ENCODE results near the gene SCRN2. TPM values are rescaled to one million over a fixed set of nuclear protein-coding genes. Genes with fewer than 3 reads are reported as not detected.
A peak's percentile ranks its signal among the peaks of the same experiment; 100 is the strongest.

SCRN2 gene
- total and polyA plus RNA-seq, 7 experiments from 2014 or later, result 27.5 to 55.9 (median 38.3) TPM

GRCh38 chr17:47831003-47831933 lies 9.8 kb downstream of the SCRN2 start, which contains the start of the genes LRRC46 and MRPL10:
LRRC46 (plus strand) TSS chr17:47831670; CDS start chr17:47831990, 320 bp downstream.
MRPL10 (minus strand) TSS chr17:47831541; CDS start chr17:47831511, 30 bp downstream.
- no peaks in the 10 kb centered on the region for H3K27me3 ChIP-seq (ENCODE audit: control insufficient read depth in 2 of 2, insufficient read depth in 2 of 2, low read length in 2 of 2)
- ChIA-PET CTCF (interaction anchor here (0.5 to 2.5 kb wide), 4 partner anchors 8 to 1546 kb away, joined by 4 to 16 read pairs (median 4); partner anchors contain the start of gene SCRN2), POLR2A (interaction anchor here (0.6 to 2.8 kb wide), 13 partner anchors 9 to 718 kb away, joined by 3 to 27 read pairs (median 4); partner anchors contain the start of genes KPNB1, OSBPL7, SCRN2 and SP2)
- peaks cover 5 to 27% (median 13%) of the 10 kb centered on the region in 3 experiments for H3K36me3 ChIP-seq (ENCODE audit: control insufficient read depth in 2 of 3, insufficient read depth in 3 of 3, low read length in 3 of 3)
- Mint-ChIP-seq H3K27me3 (no peaks in the 10 kb centered on the region), H3K27ac (peak within 1 kb of the TSS; percentile 76 to 96 (median 92)), H3K36me3 (peaks cover 0 to 25% (median 8%) of the 10 kb centered on the region in 5 donors), H3K9me3 (peaks cover 0 to 2% (median 0%) of the 10 kb centered on the region in 11 donors), H3K4me3 (peak within 1 kb of the TSS; percentile 89 to 98 (median 92)), H3K4me1 (peaks cover 34 to 79% (median 70%) of the 10 kb centered on the region in 7 donors)
- peak within 1 kb of the TSS; percentile 77 for H3K27ac ChIP-seq (ENCODE audit: low read depth, low read length)
- ATAC-seq, result peak; percentile 88
- peaks cover 31 to 38% of the 10 kb centered on the region in 2 donors for H3K4me1 ChIP-seq (ENCODE audit: control insufficient read depth in 2 of 2, insufficient read depth in 2 of 2, low read length in 2 of 2)
- peak; percentile 79 to 96 (median 91) for DNase-seq
- no peaks in the 10 kb centered on the region for H3K9me3 ChIP-seq (ENCODE audit: control insufficient read depth in 2 of 3, low read length in 3 of 3)
- intact Hi-C loops (cut with micrococcal nuclease), result loop anchor here (1.0 to 2.0 kb wide), 6 partner anchors 10 to 270 kb away; partner anchors contain the start of genes OSBPL7 (in 2 of the 2), SCRN2 (in 2 of the 2), SP2 (in 2 of the 2) and CBX1 (in 1 of the 2)
- H3K4me3 ChIP-seq (ENCODE audit: low read length), result peak within 1 kb of the TSS; percentile 99

DNA sequence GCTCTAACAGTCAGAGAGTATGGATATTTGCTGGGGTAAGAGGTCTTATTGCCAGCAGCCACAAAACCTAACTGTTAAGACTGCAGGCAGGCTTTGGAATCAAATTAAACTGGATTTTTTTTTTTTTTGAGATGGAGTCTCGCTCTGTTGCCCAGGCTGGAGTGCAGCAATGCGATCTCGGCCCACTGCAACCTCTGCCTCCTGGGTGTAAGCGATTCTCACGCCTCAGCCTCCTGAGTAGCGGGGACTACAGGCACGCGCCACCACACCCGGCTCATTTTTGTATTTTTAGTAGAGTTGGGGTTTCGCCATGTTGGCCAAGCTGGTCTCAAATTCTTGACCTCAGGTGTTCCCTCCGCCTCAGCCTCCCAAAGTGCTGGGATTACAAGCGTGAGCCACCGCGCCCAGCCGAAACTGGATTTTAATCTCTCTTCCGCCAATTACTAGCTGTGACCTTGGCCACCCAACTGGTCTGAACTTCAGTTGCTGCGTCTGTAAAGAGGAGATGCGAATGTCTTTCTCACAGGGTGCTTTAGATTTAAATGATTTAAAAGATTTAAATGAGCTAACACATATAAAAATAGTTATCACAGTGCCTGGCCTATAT lies 10.6 kb downstream of the SCRN2 start:
- peak overlapping the region; percentile 76 to 96 (median 92) for H3K27ac Mint-ChIP-seq
- no peaks in the 10 kb centered on the region for H3K9me3 ChIP-seq (ENCODE audit: control insufficient read depth in 2 of 3, low read length in 3 of 3)

GRCh38 chr17:47829870-47830269 lies 11.2 kb downstream of the SCRN2 start:
- POLR2A ChIA-PET, result interaction anchor here (1.7 to 2.0 kb wide), 2 partner anchors 8 to 60 kb away, joined by 4 to 22 read pairs; partner anchors contain the start of gene OSBPL7
- peak overlapping the region; percentile 99 for H3K4me3 ChIP-seq (ENCODE audit: low read length)
- intact Hi-C loops (cut with micrococcal nuclease), result loop anchor here (2.0 kb wide), 2 partner anchors 111 to 271 kb away; partner anchors contain the start of genes CBX1 (in 1 of the 2) and PNPO (in 1 of the 2)

More for the DNA sequence above, 10.6 kb downstream of the SCRN2 start:
- Mint-ChIP-seq H3K36me3 (peaks cover 0 to 26% (median 7%) of the 10 kb centered on the region in 5 donors), H3K27me3 (no peaks in the 10 kb centered on the region), H3K9me3 (no peaks in the 10 kb centered on the region), H3K4me1 (peaks cover 30 to 75% (median 64%) of the 10 kb centered on the region in 7 donors), H3K4me3 (peak overlapping the region; percentile 89 to 98 (median 92))
- DNase-seq (no peak), ATAC-seq (no peak)
- CTCF ChIA-PET, result interaction anchor here (2.5 kb wide), 1 partner anchor 11 kb away, joined by 16 read pairs; the partner anchor contains the start of gene SCRN2
- Histone ChIP-seq H3K4me3 (ENCODE audit: low read length) (peak overlapping the region; percentile 99), H3K4me1 (ENCODE audit: control insufficient read depth in 2 of 2, insufficient read depth in 2 of 2, low read length in 2 of 2) (peaks cover 31 to 36% of the 10 kb centered on the region in 2 donors), H3K27ac (ENCODE audit: low read depth, low read length) (peak overlapping the region; percentile 77), H3K27me3 (ENCODE audit: control insufficient read depth in 2 of 2, insufficient read depth in 2 of 2, low read length in 2 of 2) (no peaks in the 10 kb centered on the region), H3K36me3 (ENCODE audit: control insufficient read depth in 2 of 3, insufficient read depth in 3 of 3, low read length in 3 of 3) (peaks cover 6 to 34% (median 21%) of the 10 kb centered on the region in 3 experiments)
- intact Hi-C loops (cut with micrococcal nuclease), result loop anchor here (1.0 to 2.0 kb wide), 6 partner anchors 9 to 270 kb away; partner anchors contain the start of genes OSBPL7 (in 2 of the 2), SCRN2 (in 2 of the 2), SP2 (in 2 of the 2) and CBX1 (in 1 of the 2)
- POLR2A ChIA-PET, result interaction anchor here (1.2 to 2.8 kb wide), 6 partner anchors 8 to 66 kb away, joined by 4 to 27 read pairs (median 13); partner anchors contain the start of genes OSBPL7, SCRN2 and SP2

GRCh38 chr17:47823519-47823918 lies 17.6 kb downstream of the SCRN2 start:
- no peak overlapping the region for H3K27ac ChIP-seq (ENCODE audit: low read depth, low read length)
- intact Hi-C loops (cut with micrococcal nuclease), result loop anchor here in 1 of 2 donors (5.0 kb wide), 2 partner anchors 119 to 756 kb away; partner anchors contain the start of gene PNPO
- DNase-seq, result no peak
- H3K4me3 ChIP-seq (ENCODE audit: low read length), result no peak overlapping the region
- Mint-ChIP-seq H3K27me3 (no peaks in the 10 kb centered on the region), H3K36me3 (peaks cover 0 to 36% (median 13%) of the 10 kb centered on the region in 5 donors), H3K27ac (no peak overlapping the region), H3K9me3 (no peaks in the 10 kb centered on the region), H3K4me3 (peak overlapping the region in 1 of 10 donors; percentile 19), H3K4me1 (peaks cover 7 to 37% (median 27%) of the 10 kb centered on the region in 7 donors)
- ChIA-PET POLR2A (interaction anchor here (1.0 to 2.4 kb wide), 4 partner anchors 8 to 19 kb away, joined by 3 to 22 read pairs (median 6); partner anchors contain the start of genes LRRC46, MRPL10 and SCRN2), CTCF (interaction anchor here (1.0 to 1.6 kb wide), 2 partner anchors 8 to 66 kb away, joined by 3 to 4 read pairs; partner anchors contain the start of genes LRRC46 and MRPL10)
- no peak for ATAC-seq
- peaks cover 14 to 60% (median 27%) of the 10 kb centered on the region in 3 experiments for H3K36me3 ChIP-seq (ENCODE audit: control insufficient read depth in 2 of 3, insufficient read depth in 3 of 3, low read length in 3 of 3)
- no peaks in the 10 kb centered on the region for H3K27me3 ChIP-seq (ENCODE audit: control insufficient read depth in 2 of 2, insufficient read depth in 2 of 2, low read length in 2 of 2)
- H3K9me3 ChIP-seq (ENCODE audit: control insufficient read depth in 2 of 3, low read length in 3 of 3), result no peaks in the 10 kb centered on the region
- peaks cover 5 to 26% of the 10 kb centered on the region in 2 donors for H3K4me1 ChIP-seq (ENCODE audit: control insufficient read depth in 2 of 2, insufficient read depth in 2 of 2, low read length in 2 of 2)

More at GRCh38 chr17:47829870-47830269, 11.2 kb downstream of the SCRN2 start:
- Mint-ChIP-seq H3K27ac (peak overlapping the region in 7 of 9 donors; percentile 31 to 96 (median 87)), H3K4me3 (peak overlapping the region; percentile 89 to 98 (median 92)), H3K9me3 (no peaks in the 10 kb centered on the region), H3K36me3 (peaks cover 0 to 29% (median 9%) of the 10 kb centered on the region in 5 donors), H3K4me1 (peaks cover 24 to 71% (median 58%) of the 10 kb centered on the region in 7 donors), H3K27me3 (no peaks in the 10 kb centered on the region)
- DNase-seq, result no peak
- Histone ChIP-seq H3K4me1 (ENCODE audit: control insufficient read depth in 2 of 2, insufficient read depth in 2 of 2, low read length in 2 of 2) (peaks cover 29 to 31% of the 10 kb centered on the region in 2 donors), H3K27ac (ENCODE audit: low read depth, low read length) (no peak overlapping the region), H3K9me3 (ENCODE audit: control insufficient read depth in 2 of 3, low read length in 3 of 3) (no peaks in the 10 kb centered on the region), H3K27me3 (ENCODE audit: control insufficient read depth in 2 of 2, insufficient read depth in 2 of 2, low read length in 2 of 2) (no peaks in the 10 kb centered on the region), H3K36me3 (ENCODE audit: control insufficient read depth in 2 of 3, insufficient read depth in 3 of 3, low read length in 3 of 3) (peaks cover 9 to 39% (median 23%) of the 10 kb centered on the region in 3 experiments)
- peak; percentile 72 for ATAC-seq
- CTCF ChIA-PET, result interaction anchor here (0.6 to 2.5 kb wide), 2 partner anchors 12 to 206 kb away, joined by 3 to 16 read pairs; partner anchors contain the start of gene SCRN2

DNA sequence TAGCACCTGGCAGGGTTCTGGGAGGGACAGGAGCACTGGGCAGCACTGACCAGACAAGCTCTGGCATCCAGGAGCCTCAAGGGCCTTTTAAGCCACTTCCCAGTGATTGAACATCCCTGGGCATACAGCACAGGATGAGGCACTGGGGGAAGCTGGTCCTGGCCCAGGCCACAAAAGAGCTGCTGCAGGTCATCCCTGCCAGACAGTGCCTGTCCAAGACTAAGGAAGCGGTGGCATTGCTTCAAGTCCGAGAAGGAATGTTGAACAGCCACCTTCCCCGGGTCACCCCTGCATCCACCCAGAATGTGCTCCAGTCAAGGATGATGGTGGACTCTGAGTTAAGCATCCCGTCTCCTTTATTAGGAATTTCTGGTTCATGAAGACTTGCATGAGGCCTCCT lies 18.3 kb downstream of the SCRN2 start:
- H3K27ac ChIP-seq (ENCODE audit: low read depth, low read length), result peak overlapping the region; percentile 80
- Mint-ChIP-seq H3K9me3 (no peaks in the 10 kb centered on the region), H3K36me3 (peaks cover 2 to 34% (median 15%) of the 10 kb centered on the region in 5 donors), H3K4me1 (peaks cover 7 to 33% (median 24%) of the 10 kb centered on the region in 7 donors), H3K27me3 (no peaks in the 10 kb centered on the region), H3K27ac (peak overlapping the region in 4 of 9 donors; percentile 16 to 91 (median 42)), H3K4me3 (peak overlapping the region in 8 of 10 donors; percentile 23 to 99 (median 74))
- intact Hi-C loops (cut with micrococcal nuclease), result loop anchor here in 1 of 2 donors (5.0 kb wide), 2 partner anchors 120 to 755 kb away; partner anchors contain the start of gene PNPO
- H3K4me1 ChIP-seq (ENCODE audit: control insufficient read depth in 2 of 2, insufficient read depth in 2 of 2, low read length in 2 of 2), result peaks cover 5 to 23% of the 10 kb centered on the region in 2 donors
- POLR2A ChIA-PET, result interaction anchor here (0.8 to 2.4 kb wide), 6 partner anchors 8 to 73 kb away, joined by 3 to 22 read pairs (median 6); partner anchors contain the start of genes LRRC46, MRPL10, SCRN2 and SP2
- DNase-seq (no peak), ATAC-seq (no peak)
- H3K27me3 ChIP-seq (ENCODE audit: control insufficient read depth in 2 of 2, insufficient read depth in 2 of 2, low read length in 2 of 2), result no peaks in the 10 kb centered on the region
- CTCF ChIA-PET, result interaction anchor here (0.5 to 1.6 kb wide), 6 partner anchors 9 to 140 kb away, joined by 3 to 4 read pairs (median 3); partner anchors contain the start of genes LRRC46 and MRPL10
- peaks cover 21 to 62% (median 30%) of the 10 kb centered on the region in 3 experiments for H3K36me3 ChIP-seq (ENCODE audit: control insufficient read depth in 2 of 3, insufficient read depth in 3 of 3, low read length in 3 of 3)
- H3K4me3 ChIP-seq (ENCODE audit: low read length), result no peak overlapping the region
- no peaks in the 10 kb centered on the region for H3K9me3 ChIP-seq (ENCODE audit: control insufficient read depth in 2 of 3, low read length in 3 of 3)

Data from naive thymus-derived CD4-positive, alpha-beta T cell (primary cell).